ENCODE measurements around the gene LRRC4C.

The LRRC4C gene

GRCh38 chr11:41328324-41328723, 131.1 kb downstream of the LRRC4C start:
- Histone ChIP-seq H3K27me3 (replicated peaks; ENCODE audit: control insufficient read depth, insufficient read depth, low read length) (no peaks in the 10 kb centered on the region), H3K4me3 (replicated peaks; ENCODE audit: low read depth, low read length) (no peak overlapping the region), H3K36me3 (ENCODE audit: control insufficient read depth, insufficient read depth, low read length) (no peaks in the 10 kb centered on the region)
- no peak for DNase-seq (ENCODE audit: extremely low read depth, insufficient read length)
- no peak for TF ChIP-seq CTCF (IDR thresholded peaks at IDR 0.05; ENCODE audit: insufficient read depth, low read length, poor library complexity, severe bottlenecking)

- H3K4me3 ChIP-seq (replicated peaks; ENCODE audit: low read depth, low read length), result no peak overlapping the region
- no peak for DNase-seq (ENCODE audit: extremely low read depth, insufficient read length)
- H3K27me3 ChIP-seq (replicated peaks; ENCODE audit: control insufficient read depth, insufficient read depth, low read length), result no peaks in the 10 kb centered on the region
- no peak for TF ChIP-seq CTCF (IDR thresholded peaks at IDR 0.05; ENCODE audit: insufficient read depth, low read length, poor library complexity, severe bottlenecking)
- H3K36me3 ChIP-seq (ENCODE audit: control insufficient read depth, insufficient read depth, low read length), result no peaks in the 10 kb centered on the region
Measured at GRCh38 chr11:41323446-41323845, 136.0 kb downstream of the LRRC4C start.

GRCh38 chr11:41320653-41321052, 138.8 kb downstream of the LRRC4C start:
- TF ChIP-seq CTCF (IDR thresholded peaks at IDR 0.05; ENCODE audit: insufficient read depth, low read length, poor library complexity, severe bottlenecking), result no peak
- Histone ChIP-seq H3K27me3 (replicated peaks; ENCODE audit: control insufficient read depth, insufficient read depth, low read length) (no peaks in the 10 kb centered on the region), H3K4me3 (replicated peaks; ENCODE audit: low read depth, low read length) (no peak overlapping the region), H3K36me3 (ENCODE audit: control insufficient read depth, insufficient read depth, low read length) (no peaks in the 10 kb centered on the region)
- no peak for DNase-seq (ENCODE audit: extremely low read depth, insufficient read length)

GRCh38 chr11:41320238-41320637, 139.2 kb downstream of the LRRC4C start:
- DNase-seq (ENCODE audit: extremely low read depth, insufficient read length), result no peak
- Histone ChIP-seq H3K27me3 (replicated peaks; ENCODE audit: control insufficient read depth, insufficient read depth, low read length) (no peaks in the 10 kb centered on the region), H3K4me3 (replicated peaks; ENCODE audit: low read depth, low read length) (no peak overlapping the region), H3K36me3 (ENCODE audit: control insufficient read depth, insufficient read depth, low read length) (no peaks in the 10 kb centered on the region)
- TF ChIP-seq CTCF (IDR thresholded peaks at IDR 0.05; ENCODE audit: insufficient read depth, low read length, poor library complexity, severe bottlenecking), result no peak

- no peak overlapping the region for H3K4me3 ChIP-seq (replicated peaks; ENCODE audit: low read depth, low read length)
- DNase-seq (ENCODE audit: extremely low read depth, insufficient read length), result no peak
- TF ChIP-seq CTCF (IDR thresholded peaks at IDR 0.05; ENCODE audit: insufficient read depth, low read length, poor library complexity, severe bottlenecking), result no peak
Measured at GRCh38 chr11:41319434-41319833, 140.0 kb downstream of the LRRC4C start.

GRCh38 chr11:41316751-41317150, 142.7 kb downstream of the LRRC4C start:
- H3K4me3 ChIP-seq (replicated peaks; ENCODE audit: low read depth, low read length), result no peak overlapping the region
- TF ChIP-seq CTCF (IDR thresholded peaks at IDR 0.05; ENCODE audit: insufficient read depth, low read length, poor library complexity, severe bottlenecking), result no peak
- DNase-seq (ENCODE audit: extremely low read depth, insufficient read length), result no peak

More at GRCh38 chr11:41319434-41319833, 140.0 kb downstream of the LRRC4C start:
- Histone ChIP-seq H3K36me3 (ENCODE audit: control insufficient read depth, insufficient read depth, low read length) (no peaks in the 10 kb centered on the region), H3K27me3 (replicated peaks; ENCODE audit: control insufficient read depth, insufficient read depth, low read length) (no peaks in the 10 kb centered on the region)

More at GRCh38 chr11:41316751-41317150, 142.7 kb downstream of the LRRC4C start:
- H3K27me3 ChIP-seq (replicated peaks; ENCODE audit: control insufficient read depth, insufficient read depth, low read length), result no peaks in the 10 kb centered on the region
- no peaks in the 10 kb centered on the region for H3K36me3 ChIP-seq (ENCODE audit: control insufficient read depth, insufficient read depth, low read length)
